PC-3 (cell line): Measurements from ENCODE around the gene IP6K3. TPM values are rescaled to one million over a fixed set of nuclear protein-coding genes. Genes with fewer than 3 reads are reported as not detected.

Source experiments
- ATAC-seq: fragments of 200-7000 bp; cut with Tn5 transposase; 2 replicates; pipeline ENCODE4 v1.9.1; 2020; ENCODE audit warnings: mild to moderate bottlenecking, moderate library complexity
- BruUV-seq: library from RNA; stranded (reverse); fragments of 400-500 nt; replicated peaks from 2 replicates; lab custom pipeline; 2021; lab: Mats Ljungman, UMichigan
- CTCF ChIA-PET: fragments of 300-600 bp; sonication (Branson Sonifier 250); formaldehyde crosslinking; loops from one replicate; lab custom pipeline; 2022; ENCODE audit warnings: antibody characterized with exemption; lab: Charles Lee
- POLR2A ChIA-PET: fragments of 300-600 bp; sonication (Branson Sonifier 250); formaldehyde crosslinking; loops from one replicate; lab custom pipeline; 2022; ENCODE audit warnings: antibody characterized with exemption; ENCODE audit not compliant: unreplicated experiment; lab: Charles Lee
- DNase-seq: peaks from one replicate; pipeline ENCODE4 v3.0.0-alpha.2; 2015
- H2AFZ ChIP-seq: fragments of 300-600 bp; sonication (generic); 2 replicates; pipeline ENCODE4 v1.6.0; 2016; ENCODE audit warnings: antibody characterized with exemption, low read length
- H3F3A ChIP-seq: fragments of 300-600 bp; sonication (generic); one replicate; pipeline ENCODE4 v1.6.0; 2017; ENCODE audit warnings: antibody characterized with exemption, low read length, control low read depth, mild to moderate bottlenecking; ENCODE audit not compliant: unreplicated experiment
- H3K27ac ChIP-seq: fragments of 300-600 bp; sonication (generic); 2 replicates; pipeline ENCODE4 v1.5.1; 2016; ENCODE audit warnings: mild to moderate bottlenecking, low read length
- H3K27me3 ChIP-seq: fragments of 300-600 bp; sonication (generic); 2 replicates; pipeline ENCODE4 v1.6.1; 2016; ENCODE audit warnings: low read length, mixed read lengths
- H3K36me3 ChIP-seq: fragments of 300-600 bp; sonication (generic); 2 replicates; pipeline ENCODE4 v1.6.1; 2016; ENCODE audit warnings: low read depth, mixed run types, low read length, mixed read lengths
- H3K4me1 ChIP-seq: fragments of 300-600 bp; sonication (generic); 2 replicates; pipeline ENCODE4 v1.5.1; 2016; ENCODE audit warnings: low read length; ENCODE audit not compliant: insufficient read depth
- H3K4me2 ChIP-seq: fragments of 300-600 bp; sonication (generic); 2 replicates; pipeline ENCODE4 v1.6.0; 2016; ENCODE audit warnings: low read length
- H3K4me3 ChIP-seq: fragments of 300-600 bp; sonication (generic); 2 replicates; pipeline ENCODE4 v1.5.1; 2016; ENCODE audit warnings: mild to moderate bottlenecking, low read length, mixed read lengths
- H3K79me2 ChIP-seq: fragments of 300-600 bp; sonication (generic); 2 replicates; pipeline ENCODE4 v1.6.1; 2017; ENCODE audit warnings: low read length, mixed read lengths
- H3K9ac ChIP-seq: fragments of 300-600 bp; sonication (generic); 2 replicates; pipeline ENCODE4 v1.6.0; 2016; ENCODE audit warnings: mild to moderate bottlenecking, low read length
- H3K9me2 ChIP-seq: fragments of 300-600 bp; sonication (generic); replicated peaks from 2 replicates; pipeline ENCODE4 v1.6.1; 2016; ENCODE audit warnings: mixed run types, low read length, mixed read lengths
- H3K9me3 ChIP-seq: fragments of 300-600 bp; sonication (generic); 2 replicates; pipeline ENCODE4 v1.6.1; 2016; ENCODE audit warnings: low read length, mixed read lengths
- H4K20me1 ChIP-seq: fragments of 300-600 bp; sonication (generic); 2 replicates; pipeline ENCODE4 v1.6.1; 2016; ENCODE audit warnings: low read length, mixed read lengths
- CTCF ChIP-seq: fragments of 300-600 bp; sonication (generic); conservative IDR thresholded peaks from 2 replicates; pipeline ENCODE4 v1.5.1; 2017; ENCODE audit warnings: antibody characterized with exemption, low read depth, mild to moderate bottlenecking, low read length
- EZH2 ChIP-seq: fragments of 300-600 bp; sonication (generic); IDR thresholded peaks from one replicate; pipeline ENCODE4 v1.6.1; 2017; ENCODE audit warnings: antibody characterized with exemption, mild to moderate bottlenecking, low read length; ENCODE audit not compliant: unreplicated experiment
- EZH2phosphoT487 ChIP-seq: fragments of 300-600 bp; sonication (generic); IDR thresholded peaks from 2 replicates; pipeline ENCODE4 v1.6.1; 2018; ENCODE audit warnings: mild to moderate bottlenecking, antibody characterized with exemption, low read length, borderline replicate concordance
- intact Hi-C: fragments of 100-400 bp; cut with micrococcal nuclease; formaldehyde crosslinking; loops from 2 replicates; pipeline ENCODE4 v1.9.0; 2023
- total RNA-seq: library from RNA; depleted of rRNA; stranded (reverse); fragments of >200 nt; gene quantifications from 2 replicates; pipeline ENCODE4 v1.2.3, GENCODE V29; 2014

Gene IP6K3
- total RNA-seq, 1 experiment from 2014 or later = not detected

DNA sequence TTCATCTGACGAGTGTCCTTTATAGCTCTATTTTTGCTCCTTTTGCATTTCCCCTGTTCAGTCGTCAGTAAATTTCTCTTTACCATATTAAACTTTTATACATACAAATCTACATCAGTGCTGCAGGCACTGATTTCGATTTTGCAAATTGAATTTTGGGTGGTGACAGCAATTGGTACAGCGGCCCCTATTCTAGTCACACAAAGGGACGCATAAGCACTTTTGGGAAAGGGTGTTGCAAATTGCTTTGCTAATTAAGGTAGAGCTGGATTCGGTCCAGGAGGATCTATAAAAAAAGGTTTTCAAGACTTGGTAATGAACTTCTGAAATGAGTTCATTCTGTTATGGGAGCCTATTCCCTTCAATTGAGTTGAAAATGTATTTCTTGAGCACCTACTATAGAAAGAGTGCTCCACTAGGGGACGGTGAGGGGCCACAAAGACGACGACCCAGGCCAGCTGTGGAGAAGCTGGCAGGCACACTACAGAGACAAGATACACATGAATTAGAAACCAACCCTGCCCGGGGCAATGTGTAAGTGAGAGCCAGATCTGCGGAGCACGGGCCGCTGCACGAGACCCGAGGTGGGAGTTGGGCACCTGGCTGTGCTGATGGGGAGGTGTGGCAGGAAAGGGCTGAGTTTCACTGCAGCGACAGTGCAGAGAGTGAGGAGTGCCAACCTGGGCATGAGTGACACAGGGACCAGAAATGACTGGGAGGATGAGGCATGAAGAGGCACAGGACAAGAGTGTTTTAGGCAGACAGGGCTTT lies 40.6 kb downstream of the IP6K3 start:
- DNase-seq (no peak), ATAC-seq (no peak)
- Histone ChIP-seq H3K9me3 (no peaks in the 10 kb centered on the region), H3K9me2 (no peaks in the 10 kb centered on the region), H3K27me3 (no peaks in the 10 kb centered on the region), H3K79me2 (peaks cover 37% of the 10 kb centered on the region), H3K4me2 (no peak overlapping the region), H4K20me1 (no peaks in the 10 kb centered on the region), H3K27ac (no peak overlapping the region), H3F3A (peaks cover 5% of the 10 kb centered on the region), H2AFZ (no peak overlapping the region), H3K4me3 (no peak overlapping the region), H3K4me1 (peaks cover 18% of the 10 kb centered on the region), H3K9ac (no peak overlapping the region), H3K36me3 (peaks cover 23% of the 10 kb centered on the region; the same call in 1 of the 2 replicates)
- ChIA-PET POLR2A (no interaction called here), CTCF (no interaction called here)
- TF ChIP-seq EZH2 = no peak
- no peak for TF ChIP-seq CTCF
- no peak for TF ChIP-seq EZH2phosphoT487
- intact Hi-C loops = no loop called here
- no TSS peak for BruUV-seq

DNA sequence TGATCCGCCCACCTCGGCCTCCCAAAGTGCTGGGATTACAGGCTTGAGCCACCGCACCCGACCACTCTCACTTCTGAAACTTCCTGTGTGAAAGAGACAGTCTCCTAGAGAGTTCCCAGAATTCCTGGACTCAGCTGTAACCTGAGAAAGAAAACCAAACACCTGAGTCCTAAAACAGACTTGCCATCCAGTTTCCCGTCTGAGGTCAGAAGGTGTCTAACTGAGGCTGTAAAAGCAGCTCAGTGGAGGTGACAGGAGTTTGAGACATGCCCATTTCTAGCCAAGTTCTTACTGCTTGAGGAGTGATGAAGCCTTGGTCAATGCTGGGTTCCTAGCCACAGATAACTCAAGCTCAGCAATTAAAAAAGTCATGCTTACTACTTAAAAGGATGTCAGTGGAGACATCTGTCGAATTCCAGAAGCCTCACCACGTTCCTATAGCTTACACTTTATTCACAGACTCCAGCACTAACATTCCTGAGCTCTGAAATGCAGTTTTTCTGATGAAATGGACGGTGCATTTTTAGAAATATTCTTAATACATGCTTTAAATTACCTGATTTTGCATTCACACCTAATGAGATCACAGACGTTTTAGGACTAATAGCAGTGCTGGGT lies 41.3 kb downstream of the IP6K3 start:
- intact Hi-C loops = no loop called here
- ChIA-PET CTCF (interaction anchor here (0.7 kb wide), 1 partner anchor 84 kb away, joined by 3 read pairs; the partner anchor contains the start of gene ITPR3), POLR2A (no interaction called here)
- no TSS peak for BruUV-seq
- H3K79me2 ChIP-seq = peaks cover 30% of the 10 kb centered on the region
- H3K9me3 ChIP-seq = no peaks in the 10 kb centered on the region
- no peaks in the 10 kb centered on the region for H3K9me2 ChIP-seq
- no peaks in the 10 kb centered on the region for H4K20me1 ChIP-seq
- no peak overlapping the region for H2AFZ ChIP-seq
- H3K4me3 ChIP-seq = no peak overlapping the region
- H3F3A ChIP-seq = peaks cover 5% of the 10 kb centered on the region
- H3K4me1 ChIP-seq = peaks cover 10% of the 10 kb centered on the region
- ATAC-seq (no peak), DNase-seq (peak; percentile 17)
- H3K4me2 ChIP-seq = no peak overlapping the region
- H3K27me3 ChIP-seq = no peaks in the 10 kb centered on the region
- no peak overlapping the region for H3K27ac ChIP-seq
- TF ChIP-seq EZH2 (no peak), EZH2phosphoT487 (no peak), CTCF (no peak)
- H3K9ac ChIP-seq = no peak overlapping the region
- H3K36me3 ChIP-seq = peaks cover 29% of the 10 kb centered on the region; the same call in 1 of the 2 replicates
